ENCODE data around the gene RAB40C.
"Not testable (repeated sequence)": the region's sequence is repeated elsewhere in the genome, so short reads cannot be mapped to it uniquely, and the experiment has no call there.

DNA sequence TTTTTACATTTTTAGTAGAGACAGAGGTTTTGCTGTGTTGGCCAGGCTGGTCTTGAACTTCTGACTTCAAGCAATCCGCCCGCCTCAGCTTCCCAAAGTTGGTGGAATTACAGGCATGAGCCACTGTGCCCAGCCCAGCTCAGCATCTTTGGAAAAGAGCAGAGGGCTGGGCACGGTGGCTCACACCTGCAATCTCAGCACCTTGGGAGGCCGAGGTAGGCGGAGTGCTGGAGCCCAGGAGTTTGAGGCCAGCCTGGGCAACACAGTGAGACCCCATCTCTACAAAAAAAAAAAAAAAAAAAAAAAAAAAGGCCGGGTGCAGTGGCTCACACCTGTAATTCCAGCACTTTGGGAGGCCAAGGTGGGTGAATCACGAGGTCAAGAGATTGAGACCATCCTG, 7.8 kb downstream of the RAB40C start:
- not testable (repeated sequence) for TF ChIP-seq EP300 (IDR thresholded peaks at IDR 0.05); POLR2A (IDR thresholded peaks at IDR 0.05; ENCODE audit: low read length); RAD21 (conservative IDR thresholded peaks at IDR 0.05 in 1 of 2, IDR thresholded peaks at IDR 0.05 in 1 of 2); RFX5 (IDR thresholded peaks at IDR 0.05); HOXA7 (CRISPR knock-in tag; IDR thresholded peaks at IDR 0.05)
- TF ChIP-seq, protein P1, sequence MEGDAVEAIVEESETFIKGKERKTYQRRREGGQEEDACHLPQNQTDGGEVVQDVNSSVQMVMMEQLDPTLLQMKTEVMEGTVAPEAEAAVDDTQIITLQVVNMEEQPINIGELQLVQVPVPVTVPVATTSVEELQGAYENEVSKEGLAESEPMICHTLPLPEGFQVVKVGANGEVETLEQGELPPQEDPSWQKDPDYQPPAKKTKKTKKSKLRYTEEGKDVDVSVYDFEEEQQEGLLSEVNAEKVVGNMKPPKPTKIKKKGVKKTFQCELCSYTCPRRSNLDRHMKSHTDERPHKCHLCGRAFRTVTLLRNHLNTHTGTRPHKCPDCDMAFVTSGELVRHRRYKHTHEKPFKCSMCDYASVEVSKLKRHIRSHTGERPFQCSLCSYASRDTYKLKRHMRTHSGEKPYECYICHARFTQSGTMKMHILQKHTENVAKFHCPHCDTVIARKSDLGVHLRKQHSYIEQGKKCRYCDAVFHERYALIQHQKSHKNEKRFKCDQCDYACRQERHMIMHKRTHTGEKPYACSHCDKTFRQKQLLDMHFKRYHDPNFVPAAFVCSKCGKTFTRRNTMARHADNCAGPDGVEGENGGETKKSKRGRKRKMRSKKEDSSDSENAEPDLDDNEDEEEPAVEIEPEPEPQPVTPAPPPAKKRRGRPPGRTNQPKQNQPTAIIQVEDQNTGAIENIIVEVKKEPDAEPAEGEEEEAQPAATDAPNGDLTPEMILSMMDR (IDR thresholded peaks at IDR 0.05), result not testable (repeated sequence)

All from A549 (cell line).